Measurements from ENCODE around the gene NUBP1.

GRCh38 chr16:10799736-10800135 is 56.1 kb downstream of the NUBP1 start:
- TF ChIP-seq EZH2 (IDR thresholded peaks at IDR 0.05; ENCODE audit: low read length), result no peak
- TF ChIP-seq, protein P1, sequence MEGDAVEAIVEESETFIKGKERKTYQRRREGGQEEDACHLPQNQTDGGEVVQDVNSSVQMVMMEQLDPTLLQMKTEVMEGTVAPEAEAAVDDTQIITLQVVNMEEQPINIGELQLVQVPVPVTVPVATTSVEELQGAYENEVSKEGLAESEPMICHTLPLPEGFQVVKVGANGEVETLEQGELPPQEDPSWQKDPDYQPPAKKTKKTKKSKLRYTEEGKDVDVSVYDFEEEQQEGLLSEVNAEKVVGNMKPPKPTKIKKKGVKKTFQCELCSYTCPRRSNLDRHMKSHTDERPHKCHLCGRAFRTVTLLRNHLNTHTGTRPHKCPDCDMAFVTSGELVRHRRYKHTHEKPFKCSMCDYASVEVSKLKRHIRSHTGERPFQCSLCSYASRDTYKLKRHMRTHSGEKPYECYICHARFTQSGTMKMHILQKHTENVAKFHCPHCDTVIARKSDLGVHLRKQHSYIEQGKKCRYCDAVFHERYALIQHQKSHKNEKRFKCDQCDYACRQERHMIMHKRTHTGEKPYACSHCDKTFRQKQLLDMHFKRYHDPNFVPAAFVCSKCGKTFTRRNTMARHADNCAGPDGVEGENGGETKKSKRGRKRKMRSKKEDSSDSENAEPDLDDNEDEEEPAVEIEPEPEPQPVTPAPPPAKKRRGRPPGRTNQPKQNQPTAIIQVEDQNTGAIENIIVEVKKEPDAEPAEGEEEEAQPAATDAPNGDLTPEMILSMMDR (optimal IDR thresholded peaks at IDR 0.05 in 1 of 3, IDR thresholded peaks at IDR 0.05 in 1 of 3, conservative IDR thresholded peaks at IDR 0.05 in 1 of 3; ENCODE audit: extremely low read depth in 1 of 3, insufficient read depth in 2 of 3, low read length in 3 of 3), result no peak
